Stimulated activated CD8-positive, alpha-beta memory T cell treated with anti-CD3 and anti-CD28 coated beads, Interleukin-15, amount 100 ng/mL, for 24 hours (primary cell): ENCODE results near the gene PDE3A.
"Not testable (repeated sequence)": the region's sequence is repeated elsewhere in the genome, so short reads cannot be mapped to it uniquely, and the experiment has no call there.

Experiments
- DNase-seq: peaks from one replicate; pipeline ENCODE4 v3.0.0-alpha.2; 2020; ENCODE audit warnings: low read depth

PDE3A gene

DNA sequence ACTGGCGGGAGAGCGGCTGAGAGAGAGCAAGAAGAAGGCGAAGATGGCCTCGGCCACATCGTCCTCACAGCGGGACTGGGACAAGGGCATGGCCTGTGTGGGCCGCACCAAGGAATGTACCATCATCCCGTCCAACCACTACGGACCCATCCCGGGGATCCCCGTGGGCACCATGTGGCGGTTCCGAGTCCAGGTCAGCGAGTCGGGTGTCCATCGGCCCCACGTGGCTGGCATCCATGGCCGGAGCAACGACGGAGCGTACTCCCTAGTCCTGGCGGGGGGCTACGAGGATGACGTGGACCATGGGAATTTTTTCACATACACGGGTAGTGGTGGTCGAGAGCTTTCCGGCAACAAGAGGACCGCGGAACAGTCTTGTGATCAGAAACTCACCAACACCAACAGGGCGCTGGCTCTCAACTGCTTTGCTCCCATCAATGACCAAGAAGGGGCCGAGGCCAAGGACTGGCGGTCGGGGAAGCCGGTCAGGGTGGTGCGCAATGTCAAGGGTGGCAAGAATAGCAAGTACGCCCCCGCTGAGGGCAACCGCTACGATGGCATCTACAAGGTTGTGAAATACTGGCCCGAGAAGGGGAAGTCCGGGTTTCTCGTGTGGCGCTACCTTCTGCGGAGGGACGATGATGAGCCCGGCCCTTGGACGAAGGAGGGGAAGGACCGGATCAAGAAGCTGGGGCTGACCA lies 183.6 kb downstream of the PDE3A start:
- not testable (repeated sequence) for DNase-seq

GRCh38 chr12:20552586-20552985 lies 184.2 kb downstream of the PDE3A start:
- DNase-seq: not testable (repeated sequence)

- DNase-seq: no peak
Measured at GRCh38 chr12:20555015-20555414, 186.7 kb downstream of the PDE3A start.

- no peak for DNase-seq
Measured at GRCh38 chr12:20555771-20556170, 187.4 kb downstream of the PDE3A start.

GRCh38 chr12:20557096-20557495 lies 188.8 kb downstream of the PDE3A start:
- DNase-seq: no peak

DNA sequence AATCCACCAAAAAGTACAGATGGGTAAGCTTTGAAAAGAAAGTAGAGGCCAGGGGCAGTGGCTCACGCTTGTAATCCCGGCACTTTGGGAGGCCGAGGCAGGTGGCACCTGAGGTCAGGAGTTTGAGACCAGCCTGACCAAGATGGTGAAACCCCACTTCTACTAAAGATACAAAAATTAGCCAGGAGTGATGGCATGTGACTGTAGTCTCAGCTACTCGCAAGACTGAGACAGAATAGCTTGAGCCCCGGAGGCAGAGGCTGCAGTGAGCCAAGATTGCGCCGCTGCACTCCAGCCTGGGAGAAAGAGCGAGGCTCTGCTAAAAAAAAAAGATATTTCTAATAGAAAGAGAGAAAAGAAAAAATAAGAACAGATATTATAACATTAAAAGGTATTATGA lies 192.6 kb downstream of the PDE3A start:
- no peak for DNase-seq

GRCh38 chr12:20561871-20562270 lies 193.5 kb downstream of the PDE3A start:
- DNase-seq: no peak

GRCh38 chr12:20567413-20567812 lies 199.1 kb downstream of the PDE3A start:
- no peak for DNase-seq

DNA sequence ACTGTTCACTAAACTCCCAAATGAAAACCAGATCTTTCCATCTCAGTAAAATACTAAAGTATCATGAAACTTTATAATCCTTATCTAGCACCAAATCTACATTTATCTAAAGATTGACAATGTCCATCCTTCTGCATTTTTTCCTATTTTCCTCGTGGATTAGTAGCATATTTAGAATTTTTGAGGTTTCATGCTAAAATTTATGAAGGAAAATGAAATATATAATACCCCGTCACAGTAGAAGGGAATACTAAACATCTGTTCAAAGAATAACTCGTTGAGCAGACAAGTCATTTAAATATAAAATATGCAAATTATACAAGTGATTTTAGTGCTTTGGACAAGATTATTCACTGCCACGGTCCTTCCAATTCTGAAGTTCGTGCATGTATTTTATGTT lies 204.1 kb downstream of the PDE3A start:
- no peak for DNase-seq

DNA sequence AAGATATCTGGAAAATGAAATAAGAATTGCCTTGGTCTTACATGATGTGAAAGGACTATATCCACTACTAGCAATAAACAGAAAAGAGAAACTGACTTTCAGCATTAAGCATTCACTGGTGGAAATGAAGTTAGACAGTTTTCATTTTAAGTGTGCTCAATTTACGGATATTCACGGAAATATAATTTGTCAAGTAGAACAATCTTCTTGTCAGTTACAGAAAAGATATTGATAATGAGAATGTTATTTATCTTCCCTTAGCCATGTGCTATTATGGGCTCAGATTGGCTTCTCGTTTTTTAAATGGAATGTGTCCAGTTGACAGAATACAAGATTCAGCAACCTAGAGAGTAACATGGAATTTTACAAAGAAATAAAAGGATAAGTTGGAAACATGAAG lies 208.2 kb downstream of the PDE3A start:
- DNase-seq: no peak

- no peak for DNase-seq
Measured at GRCh38 chr12:20577054-20577453, 208.7 kb downstream of the PDE3A start.

DNA sequence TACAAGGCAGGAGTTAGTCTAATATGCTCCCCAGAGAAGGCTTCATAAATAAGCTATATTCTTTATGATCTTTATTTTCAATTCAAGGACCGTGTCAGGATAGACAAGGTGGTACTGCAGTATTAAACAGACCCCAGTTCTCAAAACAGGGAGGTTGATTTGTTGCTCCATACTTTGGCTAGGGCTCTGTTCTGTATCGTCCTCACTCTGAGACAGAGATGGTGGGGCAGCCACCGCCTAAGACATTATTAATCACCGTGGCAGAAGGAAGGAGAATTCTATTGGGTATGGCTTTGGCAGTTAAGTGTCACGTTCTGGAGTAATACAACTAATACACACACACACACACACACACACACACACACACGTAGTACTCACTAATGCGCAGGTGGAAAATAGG lies 209.8 kb downstream of the PDE3A start:
- DNase-seq: no peak

DNA sequence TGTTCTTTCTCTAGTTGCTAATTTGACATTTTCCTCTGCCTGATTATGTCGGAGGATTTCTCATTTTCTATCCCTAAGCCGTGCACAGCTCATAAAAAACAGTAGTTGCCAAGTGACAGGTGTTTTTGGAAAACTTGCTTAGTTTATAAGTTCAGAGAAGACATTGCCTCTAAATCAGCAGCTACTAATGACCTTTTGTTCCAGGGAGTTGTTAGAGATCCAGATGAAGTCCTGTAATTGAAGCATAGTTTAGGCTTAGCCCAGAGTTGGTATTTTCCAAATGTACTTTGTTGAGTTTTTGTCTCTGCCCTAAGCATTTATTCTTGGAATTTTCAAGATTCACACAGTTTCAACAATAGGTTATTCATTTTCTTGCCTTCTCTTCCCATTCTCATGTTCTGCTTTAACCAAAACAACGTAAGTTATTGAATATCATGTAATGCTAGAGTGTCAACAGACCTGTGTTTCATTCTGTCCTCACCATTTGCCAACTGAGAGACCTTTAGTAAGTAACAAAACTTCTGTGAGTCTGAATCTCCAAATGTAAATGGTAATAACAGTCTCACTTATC lies 216.8 kb downstream of the PDE3A start:
- DNase-seq: no peak

DNA sequence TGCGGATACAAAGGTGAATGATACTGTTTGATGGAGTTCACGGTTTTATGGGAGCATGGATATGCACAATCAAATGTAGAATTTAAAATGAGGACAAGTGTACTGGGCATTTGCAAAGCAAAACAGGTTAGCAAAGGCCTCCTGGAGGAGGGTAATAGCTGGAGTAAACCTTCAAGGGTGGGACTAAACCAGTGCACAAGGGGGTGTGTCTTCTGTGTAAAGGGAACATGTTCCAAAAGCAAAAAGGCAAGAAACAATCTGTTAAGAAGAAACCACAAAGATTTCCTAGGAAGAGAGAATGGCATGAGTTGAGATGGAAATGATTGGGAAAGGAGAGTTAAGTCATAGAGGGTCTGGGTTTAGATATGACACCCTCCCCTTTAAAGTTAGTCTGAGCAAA lies 217.6 kb downstream of the PDE3A start:
- no peak for DNase-seq

DNA sequence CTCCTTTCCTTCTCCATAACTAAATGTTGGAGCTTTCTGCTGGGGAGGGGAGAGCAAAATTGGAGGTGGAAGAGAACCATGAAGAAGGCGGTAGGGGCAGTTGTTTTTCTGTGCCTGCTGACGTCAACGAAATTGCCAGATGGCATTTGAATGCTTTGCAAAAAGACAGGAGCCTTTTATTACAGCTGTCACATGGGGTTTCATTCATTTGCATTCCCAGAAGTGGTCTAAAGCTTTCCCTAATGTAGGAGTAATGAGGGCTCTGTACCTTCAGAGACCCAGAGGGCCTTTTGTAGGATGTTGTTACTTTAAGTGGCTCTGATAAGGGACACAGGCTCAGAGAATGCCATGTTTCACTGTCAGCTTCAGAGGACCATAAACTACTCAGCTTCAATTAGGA lies 219.7 kb downstream of the PDE3A start:
- DNase-seq: no peak

DNA sequence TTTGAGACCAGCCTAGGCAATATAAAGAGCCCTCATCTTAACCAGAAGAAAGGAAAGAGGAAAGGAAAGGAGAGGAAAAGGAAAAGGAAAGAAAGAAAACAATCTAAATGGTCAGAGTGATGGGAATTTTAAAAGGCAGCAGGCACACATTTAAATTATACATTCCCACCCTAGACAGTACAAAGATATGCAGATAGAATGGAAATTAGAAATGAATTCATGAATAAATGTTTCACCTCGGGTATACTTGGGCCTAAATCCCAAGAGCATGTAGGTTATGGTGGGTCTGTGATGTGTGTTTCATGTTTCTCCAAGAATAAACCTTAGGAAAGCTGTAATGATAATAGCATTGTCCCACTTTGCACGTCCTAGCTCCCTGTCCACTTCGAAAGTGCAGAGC lies 222.2 kb downstream of the PDE3A start:
- no peak for DNase-seq

- no peak for DNase-seq
Measured at GRCh38 chr12:20592556-20592955, 224.2 kb downstream of the PDE3A start.

DNA sequence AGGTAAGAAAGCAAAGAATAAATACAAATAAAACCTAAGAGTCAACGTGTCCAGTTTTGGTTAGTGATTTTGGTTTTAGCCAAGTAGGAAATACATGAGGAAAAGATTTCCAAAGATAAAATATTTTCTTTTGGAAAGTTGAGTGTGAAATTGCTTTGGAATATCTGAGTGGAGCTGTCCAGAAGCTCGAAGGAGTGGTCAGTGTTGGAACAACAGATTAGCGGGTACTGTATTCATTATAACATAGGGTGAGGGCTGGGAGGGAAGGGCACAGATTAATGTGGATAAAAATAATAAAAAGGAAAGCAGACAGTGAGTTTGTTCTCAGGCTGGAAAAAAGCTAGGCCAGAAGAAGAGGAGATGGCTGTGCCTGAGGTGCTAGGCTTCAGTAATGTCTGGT lies 225.3 kb downstream of the PDE3A start:
- no peak for DNase-seq

- no peak for DNase-seq
Measured at GRCh38 chr12:20596061-20596460, 227.7 kb downstream of the PDE3A start.

GRCh38 chr12:20599757-20600156 lies 231.4 kb downstream of the PDE3A start:
- DNase-seq: no peak

DNA sequence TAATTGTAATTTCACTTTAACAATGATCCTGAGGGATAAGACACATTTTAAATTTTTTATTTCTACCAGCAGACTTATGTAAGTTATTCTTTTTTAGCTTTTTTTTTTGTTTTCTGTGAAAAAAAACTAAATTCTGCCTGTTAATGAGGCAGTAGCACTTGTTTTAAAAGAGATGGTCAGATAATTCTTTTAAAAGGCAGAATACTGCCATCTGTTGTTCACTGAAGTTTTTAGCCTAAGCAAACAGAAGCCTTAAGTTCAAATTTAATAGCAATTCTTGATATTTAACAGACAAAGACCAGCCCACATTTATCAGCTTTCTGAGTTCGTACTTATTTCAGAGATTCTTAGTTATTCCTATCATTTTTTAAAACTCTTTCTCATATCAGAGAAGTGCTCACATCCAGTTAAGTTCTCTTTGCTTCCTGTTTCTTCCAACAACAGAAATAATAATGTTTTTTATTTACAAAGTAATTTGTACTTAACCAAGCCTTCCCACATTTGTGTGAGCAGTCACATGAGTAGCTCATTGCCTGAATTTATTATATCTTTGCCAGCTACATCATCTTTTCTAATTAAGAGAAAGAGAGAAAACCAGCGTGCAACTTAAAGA lies 233.4 kb downstream of the PDE3A start:
- DNase-seq: no peak

DNA sequence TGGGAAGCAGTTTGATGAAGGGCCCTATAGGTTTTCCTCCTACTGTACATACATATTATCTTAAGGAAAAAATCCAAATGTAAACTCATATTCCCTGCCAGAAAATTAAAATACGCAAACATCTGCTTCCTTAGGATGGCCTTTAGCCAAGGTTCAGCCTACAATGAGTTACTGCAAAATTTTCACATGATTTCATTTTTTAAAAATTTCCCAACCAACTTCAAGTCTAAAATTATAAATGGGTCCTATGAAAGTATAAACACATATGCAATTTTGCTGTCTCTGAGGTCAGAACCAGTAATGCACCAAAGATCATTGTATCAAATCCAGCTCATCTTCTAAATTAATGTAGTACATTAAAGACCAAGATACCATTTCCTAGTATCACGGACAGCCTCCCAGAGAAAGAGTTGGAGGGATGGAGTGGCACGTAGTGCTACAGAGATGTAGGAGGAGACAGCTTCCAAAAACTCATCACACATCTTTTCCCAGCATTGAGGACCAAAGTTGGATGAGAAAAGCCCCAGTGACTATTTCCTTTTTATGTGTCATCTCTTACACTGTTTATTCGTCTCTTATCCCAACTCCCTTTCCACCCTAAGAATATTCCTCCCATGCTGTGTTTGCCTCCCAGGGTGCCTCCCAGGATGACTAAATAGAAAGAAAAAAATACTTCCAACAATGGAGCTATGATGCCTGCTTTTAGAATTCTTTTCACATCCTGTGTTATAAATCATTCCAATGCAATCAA lies 234.5 kb downstream of the PDE3A start:
- DNase-seq: no peak
